HL-60 (cell line): ENCODE results near the gene COL4A2.

Source experiments
- CTCF ChIP-seq: IDR thresholded peaks from one replicate; pipeline ENCODE4 v1.5.1; 2011; ENCODE audit warnings: low read length, control low read depth, inconsistent platforms; ENCODE audit not compliant: insufficient read depth
- POLR2AphosphoS5 ChIP-seq: IDR thresholded peaks from 2 replicates; pipeline ENCODE4 v1.6.1; 2012; ENCODE audit warnings: low read depth

- TF ChIP-seq CTCF (no peak), POLR2AphosphoS5 (no peak)
Measured at GRCh38 chr13:110440946-110441731, 134.1 kb downstream of the COL4A2 start.
